Stimulated activated CD4-positive, alpha-beta T cell treated with anti-CD3 and anti-CD28 coated beads, Interleukin-4, amount 100 ng/mL, for 4 hours (primary cell): ENCODE measurements around the gene EID3.
"Not testable (repeated sequence)": the region's sequence is repeated elsewhere in the genome, so short reads cannot be mapped to it uniquely, and the experiment has no call there.

Experiments used
- DNase-seq, 2 experiments: peaks; one replicate each; pipeline ENCODE4 v3.0.0-alpha.2; 2020

Gene EID3

DNA sequence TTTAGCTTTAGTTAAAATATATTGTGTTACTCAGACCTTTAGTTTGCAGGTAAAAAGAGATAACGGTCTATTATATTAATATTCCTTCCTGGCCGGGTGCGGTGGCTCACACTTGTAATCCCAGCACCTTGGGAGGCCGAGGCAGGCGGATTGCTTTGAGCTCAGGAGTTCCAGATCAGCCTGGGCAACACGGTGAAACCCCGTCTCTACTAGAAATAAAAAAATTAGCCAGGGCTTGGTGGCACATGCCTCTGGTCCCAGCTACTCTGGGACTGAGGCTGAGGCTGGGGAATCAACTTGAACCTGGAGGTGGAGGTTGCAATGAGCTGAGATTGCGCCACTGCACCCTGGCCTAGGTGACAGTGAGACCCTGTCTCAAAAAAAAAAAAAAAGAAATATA, 13.2 kb upstream of the EID3 start:
- no peak for DNase-seq

- no peak for DNase-seq
Measured at GRCh38 chr12:104290855-104291254, 12.7 kb upstream of the EID3 start.

DNA sequence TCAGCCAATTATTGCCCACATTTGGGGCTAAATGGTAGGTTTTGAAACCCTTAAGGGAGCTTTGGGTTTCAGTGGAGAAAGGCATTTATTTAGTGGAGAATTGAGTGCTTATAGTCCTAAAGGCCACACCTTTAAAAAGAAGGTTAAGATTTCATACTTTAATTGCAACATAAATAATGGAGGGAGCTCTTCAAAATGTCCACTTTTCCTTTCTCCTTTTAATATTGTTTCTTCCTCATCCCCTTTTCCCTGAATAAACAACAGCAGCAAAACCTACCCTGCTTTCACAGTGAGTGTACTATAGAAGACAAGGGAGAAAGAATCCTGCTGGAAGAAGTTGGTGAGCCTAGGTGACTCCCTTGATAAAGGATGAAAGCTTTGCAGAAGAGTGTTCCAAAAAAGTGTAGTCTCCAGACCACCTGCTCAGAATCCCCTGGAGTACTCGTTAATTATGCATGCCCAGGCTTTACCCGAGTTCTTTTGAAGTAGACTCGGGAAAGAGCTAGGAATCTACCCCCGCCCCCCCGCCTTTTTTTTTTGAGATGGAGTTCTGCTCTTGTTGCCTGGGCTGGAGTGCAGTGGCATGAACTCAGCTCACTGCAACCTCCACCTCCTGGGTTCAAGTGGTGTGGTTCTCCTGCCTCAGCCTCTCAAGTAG, 11.5 kb upstream of the EID3 start:
- no peak for DNase-seq

- no peak for DNase-seq
Measured at GRCh38 chr12:104292872-104293794, 10.4 kb upstream of the EID3 start.

DNA sequence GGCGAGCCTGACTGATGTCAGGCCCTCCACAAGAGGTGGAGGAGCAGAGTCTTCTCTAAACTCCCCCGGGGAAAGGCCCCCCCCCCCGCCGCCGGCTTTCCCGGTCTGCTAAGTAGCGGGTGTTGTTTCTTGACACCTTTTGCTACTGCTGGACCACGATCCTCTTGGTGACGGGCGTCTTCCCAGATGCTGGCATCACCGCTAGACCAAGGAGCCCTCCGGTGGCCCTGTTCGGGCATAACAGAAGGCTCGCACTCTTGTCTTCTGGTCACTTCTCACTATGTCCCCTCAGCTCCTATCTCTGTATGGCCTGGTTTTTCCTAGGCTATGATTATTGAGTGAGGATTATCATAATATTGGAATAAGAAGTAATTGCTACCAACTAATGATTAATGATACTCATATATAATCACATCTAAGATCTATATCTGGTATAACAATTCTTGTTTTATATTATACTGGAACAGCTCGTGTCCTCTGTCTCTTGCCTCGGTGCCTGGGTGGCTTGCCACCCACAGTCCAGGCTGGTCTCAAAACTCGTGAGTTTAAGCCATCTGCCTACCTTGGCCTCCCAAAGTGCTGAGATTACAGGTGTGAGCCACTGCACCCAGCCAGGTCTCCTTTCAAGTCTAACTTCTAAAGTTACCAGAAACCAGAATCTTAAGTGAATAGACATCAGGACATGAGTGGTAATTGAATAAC, 9.2 kb upstream of the EID3 start:
- not testable (repeated sequence) for DNase-seq

DNA sequence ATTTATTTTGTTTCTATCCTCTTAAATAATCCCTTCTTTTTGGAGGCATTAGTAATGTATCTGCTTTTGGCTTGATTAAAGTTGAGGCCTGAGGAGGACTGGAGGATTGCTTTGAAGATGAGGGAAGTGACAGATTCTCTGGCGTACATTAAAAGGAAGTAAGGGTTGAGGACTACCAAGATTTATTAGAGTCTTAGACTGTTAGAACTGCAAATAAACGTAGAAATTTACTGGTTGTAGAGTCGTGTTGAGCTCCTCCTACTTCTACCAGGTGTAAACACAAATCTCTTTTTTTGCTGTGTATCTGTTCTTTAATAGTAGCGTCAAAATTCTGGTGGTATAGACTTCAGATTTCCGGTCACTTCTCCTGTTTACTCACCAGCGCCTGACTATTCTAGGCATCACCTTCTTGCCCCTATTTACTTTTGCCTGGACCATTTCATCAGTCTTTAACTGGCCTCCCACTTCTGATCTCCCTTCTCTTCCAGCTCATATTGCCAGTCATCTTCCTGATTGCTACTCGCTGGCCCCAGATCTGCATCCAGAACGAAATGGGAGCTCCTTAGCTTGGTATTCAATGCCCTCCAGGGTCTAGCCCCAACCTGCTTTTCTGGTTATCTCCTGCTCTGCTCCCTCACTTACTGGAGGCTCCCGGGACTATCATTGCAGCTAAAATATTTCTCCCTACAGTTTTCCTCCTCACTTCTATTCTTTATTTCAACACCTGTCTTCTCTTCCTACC, 8.4 kb upstream of the EID3 start:
- no peak for DNase-seq

- no peak for DNase-seq
Measured at GRCh38 chr12:104295954-104296353, 7.6 kb upstream of the EID3 start.

- DNase-seq = no peak
Measured at GRCh38 chr12:104296718-104297117, 6.8 kb upstream of the EID3 start.

DNA sequence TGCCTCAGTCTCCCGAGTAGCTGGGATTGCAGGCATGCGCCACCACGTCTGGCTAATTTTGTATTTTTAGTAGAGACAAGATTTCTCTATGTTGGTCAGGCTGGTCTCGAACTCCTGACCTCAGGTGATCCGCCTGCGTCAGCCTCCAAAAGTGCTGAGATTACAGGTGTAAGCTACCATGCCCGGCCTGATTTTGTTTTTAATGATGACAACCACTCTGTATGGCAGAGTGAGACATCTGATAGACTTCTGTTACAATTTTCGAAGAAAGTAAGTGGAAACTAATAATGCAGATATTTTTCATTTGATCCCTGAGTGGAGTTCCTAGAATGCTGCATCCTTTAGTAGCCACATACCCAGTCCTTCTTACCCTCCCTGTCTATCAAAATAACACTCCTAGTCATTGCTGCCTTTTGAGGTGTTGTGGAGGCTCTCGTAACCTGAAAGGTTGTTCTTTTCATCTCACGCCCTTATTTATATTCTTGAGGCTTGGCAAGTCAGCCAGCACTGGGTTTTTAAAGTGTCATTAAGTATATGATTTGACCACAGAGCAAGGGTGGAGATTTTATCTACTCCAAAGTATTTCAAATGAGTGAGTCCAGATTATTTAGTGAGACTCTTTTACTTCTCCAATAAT, 5.9 kb upstream of the EID3 start:
- no peak for DNase-seq

GRCh38 chr12:104299842-104300481, 3.6 kb upstream of the EID3 start:
- no peak for DNase-seq

DNA sequence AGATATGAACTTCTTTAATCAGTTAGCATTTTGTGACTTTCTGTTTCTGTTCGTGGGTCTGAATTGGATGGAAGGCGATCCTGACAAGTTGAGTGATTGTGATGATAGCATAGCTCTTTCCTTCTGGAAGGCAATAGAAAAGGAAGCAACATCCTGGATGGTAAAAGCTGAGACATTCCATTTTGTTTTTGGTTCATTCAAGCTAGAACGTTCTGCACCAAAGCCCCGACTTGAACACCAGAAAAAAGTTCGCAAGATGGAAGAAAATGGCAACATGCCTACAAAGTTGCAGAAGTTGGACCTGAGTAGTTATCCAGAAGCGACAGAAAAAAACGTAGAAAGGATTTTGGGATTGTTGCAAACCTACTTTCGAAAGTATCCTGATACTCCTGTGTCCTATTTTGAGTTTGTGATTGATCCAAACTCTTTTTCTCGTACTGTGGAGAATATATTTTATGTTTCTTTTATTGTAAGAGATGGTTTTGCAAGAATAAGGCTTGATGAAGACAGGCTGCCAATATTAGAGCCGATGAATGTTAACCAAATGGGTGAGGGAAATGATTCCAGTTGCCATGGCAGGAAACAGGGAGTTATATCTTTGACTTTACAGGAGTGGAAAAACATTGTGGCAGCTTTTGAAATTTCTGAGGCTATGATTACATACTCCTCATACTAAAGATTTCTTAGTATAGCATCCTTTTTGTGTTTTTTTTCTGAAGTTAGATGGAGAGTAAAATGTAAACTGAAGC, 896 bp downstream of the EID3 start:
- DNase-seq = no peak

- DNase-seq = no peak
Measured at GRCh38 chr12:104305349-104305748, 1.8 kb downstream of the EID3 start.

- DNase-seq = no peak
Measured at GRCh38 chr12:104306376-104306775, 2.8 kb downstream of the EID3 start.

- no peak for DNase-seq
Measured at GRCh38 chr12:104306943-104307654, 3.6 kb downstream of the EID3 start.

DNA sequence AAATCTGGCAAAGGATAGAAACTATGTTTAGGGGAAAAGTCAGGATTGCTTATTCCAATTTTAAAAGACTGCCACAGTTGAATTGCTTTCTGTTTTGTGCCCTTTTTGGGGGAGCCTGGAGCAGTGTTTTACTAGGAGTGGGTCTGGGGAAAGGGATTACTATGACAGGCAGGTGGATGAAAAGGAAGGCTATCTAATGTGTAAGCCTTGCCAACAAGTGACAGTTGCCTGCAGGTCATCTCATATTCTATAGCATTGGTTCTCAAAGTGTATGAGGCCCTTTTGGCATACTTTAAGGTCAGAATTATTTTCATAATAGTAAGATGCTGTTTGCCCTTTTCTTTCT, 4.1 kb downstream of the EID3 start:
- no peak for DNase-seq

- no peak for DNase-seq
Measured at GRCh38 chr12:104309446-104309993, 6.0 kb downstream of the EID3 start.

DNA sequence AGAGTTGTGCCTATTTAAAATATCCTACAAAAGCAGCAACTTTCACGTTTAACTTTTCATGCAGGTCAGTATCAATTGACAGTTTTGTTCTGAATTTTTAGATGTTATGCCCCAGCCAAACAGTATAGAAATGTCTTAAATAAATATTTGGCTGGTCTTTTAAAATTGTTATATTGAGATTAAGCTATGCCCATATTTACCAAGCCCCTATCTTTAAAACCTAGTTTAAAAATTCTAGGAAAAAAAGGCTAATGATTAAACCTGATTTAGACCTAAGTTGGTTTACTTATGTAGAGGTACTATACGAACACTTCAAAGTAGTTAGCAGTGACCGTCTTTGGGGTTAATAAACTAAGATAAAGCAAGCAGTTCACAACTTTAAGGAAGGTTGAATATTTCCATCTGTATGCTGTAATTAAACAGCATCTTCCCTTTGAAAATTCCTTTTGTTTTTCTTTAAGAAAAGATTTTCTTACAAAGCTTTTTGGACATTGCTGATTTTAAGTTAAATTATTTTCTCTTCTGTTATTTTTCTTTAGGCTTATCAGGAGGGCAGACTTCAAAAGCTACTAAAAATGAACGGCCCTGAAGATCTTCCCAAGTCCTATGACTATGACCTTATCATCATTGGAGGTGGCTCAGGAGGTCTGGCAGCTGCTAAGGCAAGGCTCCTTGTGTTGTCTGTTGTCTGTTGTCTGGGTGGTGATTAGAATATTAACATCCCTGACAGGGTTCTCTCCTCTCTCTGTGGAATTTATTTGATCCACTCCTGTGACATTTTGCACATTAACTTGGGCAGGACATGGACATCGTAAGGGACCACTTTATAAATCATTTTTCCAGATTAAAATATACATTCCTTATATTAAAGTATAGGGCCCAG, 7.5 kb downstream of the EID3 start:
- DNase-seq = no peak

DNA sequence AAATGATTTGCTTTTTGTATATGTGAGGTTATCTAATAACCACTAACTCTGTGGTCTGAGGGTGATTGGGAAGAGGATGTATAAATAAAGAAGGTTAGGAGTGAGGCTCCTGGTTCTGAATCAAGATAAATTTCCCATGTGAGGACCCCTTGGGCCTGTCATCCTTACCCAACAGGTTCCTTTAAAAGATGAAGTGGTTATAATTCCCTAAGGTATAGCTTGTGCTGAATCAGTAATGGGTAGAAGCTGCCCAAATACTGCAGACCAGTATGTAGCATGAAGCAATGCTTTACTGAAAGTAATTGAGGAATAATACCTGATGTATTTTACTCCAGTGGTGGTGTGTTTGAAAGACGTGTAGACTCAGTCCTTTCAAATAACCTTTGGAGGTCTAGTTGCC, 8.7 kb downstream of the EID3 start:
- no peak for DNase-seq

- DNase-seq = no peak
Measured at GRCh38 chr12:104312654-104313053, 9.1 kb downstream of the EID3 start.
